Muscle of leg (tissue), 11 donors: ENCODE measurements around the gene LRMDA. TPM values are rescaled to one million over a fixed set of nuclear protein-coding genes. Genes with fewer than 3 reads are reported as not detected.

ENCODE experiments used
- DNase-seq: peaks from one replicate; pipeline ENCODE4 v3.0.0; 2013
- H3K27ac ChIP-seq: one replicate; pipeline ENCODE4 v1.5.1; 2013; ENCODE audit warnings: mild to moderate bottlenecking, low read length, control low read depth
- H3K27me3 ChIP-seq: one replicate; pipeline ENCODE4 v1.6.1; 2013; ENCODE audit warnings: low read length; ENCODE audit not compliant: control insufficient read depth, insufficient read depth
- H3K36me3 ChIP-seq: one replicate; pipeline ENCODE4 v1.6.1; 2013; ENCODE audit warnings: low read length; ENCODE audit not compliant: control insufficient read depth, insufficient read depth
- H3K4me1 ChIP-seq: one replicate; pipeline ENCODE4 v1.6.1; 2013; ENCODE audit warnings: low read length; ENCODE audit not compliant: control insufficient read depth, insufficient read depth
- H3K4me3 ChIP-seq: one replicate; pipeline ENCODE4 v1.5.1; 2013; ENCODE audit warnings: low read length, control low read depth
- H3K9me3 ChIP-seq: replicated peaks from 2 replicates; pipeline ENCODE4 v1.6.1; 2013; ENCODE audit warnings: low read depth, low read length; ENCODE audit not compliant: control insufficient read depth
- WGBS: methylation state at CpG from one replicate; pipeline ENCODE4 v1.1.5; 2013; ENCODE audit warnings: missing lambda C conversion rate; ENCODE audit not compliant: insufficient coverage; 5-methylcytosine and 5-hydroxymethylcytosine counted together
- polyA plus RNA-seq, 8 donors: library from polyadenylated mRNA; unstranded; fragments of 120-200 nt; gene quantifications; one replicate each; pipeline versions ENCODE4 v1.2.1 to v1.2.3, GENCODE V29; 2013; ENCODE audit warnings: inconsistent platforms in 1 of 8, low replicate concordance in 1 of 8; ENCODE audit not compliant: insufficient read length in 8 of 8, insufficient read depth in 1 of 8
- total RNA-seq: library from RNA; stranded (reverse); fragments of 120-200 nt; gene quantifications from one replicate; pipeline ENCODE4 v1.2.4, GENCODE V29; 2013

The LRMDA gene
- total and polyA plus RNA-seq, 9 donors = 4.8 to 7.9 (median 5.7) TPM

DNA sequence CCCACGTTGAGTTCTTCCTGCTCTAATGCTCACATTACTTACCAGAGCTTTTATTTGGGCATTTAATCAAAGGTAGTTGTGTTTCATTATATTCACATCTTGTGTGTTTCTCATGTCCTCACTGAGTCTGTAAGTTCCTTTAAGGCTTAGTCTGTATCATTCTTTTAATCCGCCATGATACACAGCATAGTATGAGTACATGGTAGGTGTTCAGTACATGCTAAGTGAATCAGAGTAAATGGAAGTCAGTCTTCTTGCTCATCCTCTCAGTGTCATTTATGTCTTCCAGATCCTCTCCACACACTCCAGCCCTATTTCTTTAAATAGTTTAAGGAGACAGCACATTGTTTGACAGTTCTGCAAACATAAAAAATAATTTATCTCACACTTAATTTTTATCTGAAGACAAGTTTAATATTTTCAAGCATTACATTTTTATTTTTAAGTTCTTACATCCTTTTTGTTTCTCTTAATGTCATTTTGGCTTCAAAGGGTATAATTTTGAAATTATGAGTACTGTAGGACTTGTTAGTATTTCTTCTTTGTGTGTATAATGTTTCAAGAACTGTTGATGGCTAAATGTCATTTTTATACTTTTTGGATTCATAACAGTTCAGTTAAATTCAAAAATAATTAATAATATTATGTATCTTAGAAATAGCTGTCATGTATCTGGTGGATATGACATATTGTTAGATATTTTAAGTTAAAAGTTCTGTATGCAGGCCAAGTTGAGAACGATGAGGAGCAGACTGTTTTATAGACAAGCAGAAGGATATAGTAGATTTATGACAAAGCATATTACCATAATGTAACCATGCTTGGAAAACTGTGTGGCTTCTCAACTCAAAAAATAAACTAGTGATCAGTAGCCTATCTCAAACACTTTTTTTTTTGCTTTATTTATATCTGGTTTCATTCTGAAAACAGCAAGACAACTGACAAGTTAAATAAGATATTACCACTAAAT lies 342.7 kb downstream of the LRMDA start:
- WGBS = no CpG with 5 or more reads among the region's 3 CpGs
- Histone ChIP-seq H3K4me3 (no peak overlapping the region), H3K27ac (no peak overlapping the region), H3K36me3 (no peaks in the 10 kb centered on the region), H3K9me3 (no peaks in the 10 kb centered on the region), H3K27me3 (peaks cover 5% of the 10 kb centered on the region), H3K4me1 (peaks cover 6% of the 10 kb centered on the region)
- DNase-seq = no peak

DNA sequence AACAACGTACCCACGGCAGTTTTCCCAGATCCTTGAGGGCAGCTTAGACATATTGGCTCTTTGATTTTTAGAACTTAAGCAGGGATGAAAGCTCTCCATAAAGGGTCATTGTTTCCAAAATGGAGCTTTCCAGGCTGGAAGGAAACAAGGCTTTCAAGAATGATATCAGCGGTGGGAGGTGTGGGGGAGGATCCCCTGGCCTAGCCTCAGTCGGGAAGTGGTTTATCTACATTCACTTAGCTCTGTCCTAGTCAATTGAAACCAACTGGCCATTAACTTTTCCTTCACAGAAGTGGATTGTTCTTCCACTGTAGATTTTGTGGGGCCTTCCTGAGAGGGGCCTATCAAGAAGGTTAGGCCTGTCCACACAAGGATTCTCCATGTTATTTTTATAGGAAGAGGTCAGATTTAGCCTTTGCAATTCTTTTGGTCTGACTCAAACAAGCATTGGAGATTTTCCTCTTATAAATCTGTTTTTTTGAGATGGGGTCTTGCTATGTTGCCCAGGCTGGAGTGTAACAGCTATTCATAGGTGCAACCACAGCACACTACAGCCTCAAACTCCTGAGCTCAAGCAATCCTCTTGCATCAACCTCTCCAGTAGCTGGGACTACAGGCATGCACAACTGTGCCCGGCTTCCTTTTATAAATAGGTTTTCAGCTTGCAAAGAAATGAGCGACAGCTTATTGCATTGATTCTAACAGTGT lies 343.5 kb downstream of the LRMDA start:
- H3K27me3 ChIP-seq = peaks cover 5% of the 10 kb centered on the region
- no peak for DNase-seq
- H3K4me3 ChIP-seq = no peak overlapping the region
- no peaks in the 10 kb centered on the region for H3K9me3 ChIP-seq
- peaks cover 6% of the 10 kb centered on the region for H3K4me1 ChIP-seq
- 94% methylated on average over 2 of the region's 6 CpGs for WGBS
- H3K36me3 ChIP-seq = no peaks in the 10 kb centered on the region
- H3K27ac ChIP-seq = no peak overlapping the region

DNA sequence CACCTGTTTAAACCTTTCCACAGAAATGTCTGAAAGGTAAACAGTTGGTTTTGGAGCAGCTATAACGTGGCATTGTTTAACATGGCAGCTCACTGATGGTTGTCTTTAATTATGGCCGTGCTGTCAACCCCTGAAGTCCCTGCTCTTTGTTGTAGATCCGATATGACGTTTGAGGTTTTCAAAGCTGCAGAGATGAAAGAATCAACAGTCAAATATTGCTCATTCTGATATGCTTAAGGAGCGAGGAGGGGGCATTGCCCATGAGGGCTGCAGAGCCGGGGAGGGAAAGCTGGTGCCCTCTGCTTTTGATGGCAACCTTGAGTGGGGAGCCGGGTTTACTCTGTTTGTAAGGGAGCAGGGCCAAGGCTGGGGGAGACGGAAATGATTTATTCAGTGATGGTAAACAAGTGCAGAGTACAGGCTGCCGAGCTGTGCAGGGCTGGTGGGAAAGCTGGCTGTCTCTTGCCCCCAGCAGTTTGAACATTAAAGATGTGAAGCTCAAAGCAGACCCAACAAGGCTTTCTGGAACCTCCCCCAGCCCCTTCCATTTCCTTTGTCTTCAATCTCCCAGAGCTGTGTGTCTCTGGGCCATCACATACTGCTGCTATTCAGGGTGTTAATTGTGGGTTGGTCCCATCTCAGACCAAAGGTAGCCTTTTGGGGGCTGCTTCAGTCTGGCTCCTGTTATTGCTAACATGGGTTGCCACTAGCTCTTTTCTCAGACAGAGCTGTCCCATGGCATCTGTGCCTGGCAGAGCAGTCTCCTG lies 345.5 kb downstream of the LRMDA start:
- WGBS = 63% methylated on average over 8 of the region's 9 CpGs
- peaks cover 5% of the 10 kb centered on the region for H3K27me3 ChIP-seq
- no peaks in the 10 kb centered on the region for H3K9me3 ChIP-seq
- H3K4me1 ChIP-seq = no peaks in the 10 kb centered on the region
- H3K36me3 ChIP-seq = no peaks in the 10 kb centered on the region
- DNase-seq = no peak
- no peak overlapping the region for H3K27ac ChIP-seq
- no peak overlapping the region for H3K4me3 ChIP-seq

DNA sequence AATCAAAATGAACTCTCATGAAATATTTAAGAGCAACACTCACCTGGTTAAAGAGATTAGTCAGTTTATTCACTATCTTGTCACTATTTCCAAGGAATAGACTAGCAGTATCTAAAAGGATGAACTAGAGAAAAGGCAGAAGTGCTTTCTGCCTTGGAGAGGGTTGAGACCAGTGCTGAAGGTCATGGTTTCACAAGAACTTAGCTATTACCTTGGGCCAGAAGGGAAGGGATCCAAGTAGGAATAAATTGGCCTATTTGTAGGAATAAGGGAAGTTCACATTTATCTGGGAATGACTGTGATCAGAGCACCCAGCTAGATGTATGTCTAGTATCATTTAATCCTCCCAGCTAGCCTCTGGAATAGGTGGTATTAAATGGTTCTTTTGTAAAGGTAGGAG lies 347.2 kb downstream of the LRMDA start:
- H3K27ac ChIP-seq = no peak overlapping the region
- no peaks in the 10 kb centered on the region for H3K9me3 ChIP-seq
- no peaks in the 10 kb centered on the region for H3K4me1 ChIP-seq
- no peak for DNase-seq
- peaks cover 8% of the 10 kb centered on the region for H3K27me3 ChIP-seq
- no peak overlapping the region for H3K4me3 ChIP-seq
- no peaks in the 10 kb centered on the region for H3K36me3 ChIP-seq

DNA sequence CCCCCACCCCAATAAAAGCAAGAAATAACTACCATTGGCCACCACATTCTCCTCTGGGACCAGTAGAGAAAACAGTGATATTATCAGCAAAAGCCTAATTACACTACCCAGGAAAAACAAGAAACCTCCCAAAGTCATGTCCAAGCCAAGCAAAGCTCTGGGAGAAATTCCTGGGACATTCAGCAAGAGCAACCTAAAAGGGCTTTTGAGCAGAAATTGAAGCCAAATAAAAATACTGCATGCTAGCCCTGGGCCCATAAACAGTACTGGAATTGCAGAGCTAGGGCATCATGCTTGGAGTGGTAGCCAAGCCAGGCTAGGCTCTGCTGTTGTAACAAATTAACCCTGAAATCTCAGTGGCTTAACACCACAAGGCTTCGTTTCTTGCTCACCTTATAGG lies 347.9 kb downstream of the LRMDA start:
- H3K4me1 ChIP-seq = no peaks in the 10 kb centered on the region
- no peak for DNase-seq
- H3K36me3 ChIP-seq = no peaks in the 10 kb centered on the region
- no peaks in the 10 kb centered on the region for H3K9me3 ChIP-seq
- no peak overlapping the region for H3K4me3 ChIP-seq
- peaks cover 8% of the 10 kb centered on the region for H3K27me3 ChIP-seq
- no peak overlapping the region for H3K27ac ChIP-seq
- no CpG with 5 or more reads among the region's 1 CpG for WGBS

DNA sequence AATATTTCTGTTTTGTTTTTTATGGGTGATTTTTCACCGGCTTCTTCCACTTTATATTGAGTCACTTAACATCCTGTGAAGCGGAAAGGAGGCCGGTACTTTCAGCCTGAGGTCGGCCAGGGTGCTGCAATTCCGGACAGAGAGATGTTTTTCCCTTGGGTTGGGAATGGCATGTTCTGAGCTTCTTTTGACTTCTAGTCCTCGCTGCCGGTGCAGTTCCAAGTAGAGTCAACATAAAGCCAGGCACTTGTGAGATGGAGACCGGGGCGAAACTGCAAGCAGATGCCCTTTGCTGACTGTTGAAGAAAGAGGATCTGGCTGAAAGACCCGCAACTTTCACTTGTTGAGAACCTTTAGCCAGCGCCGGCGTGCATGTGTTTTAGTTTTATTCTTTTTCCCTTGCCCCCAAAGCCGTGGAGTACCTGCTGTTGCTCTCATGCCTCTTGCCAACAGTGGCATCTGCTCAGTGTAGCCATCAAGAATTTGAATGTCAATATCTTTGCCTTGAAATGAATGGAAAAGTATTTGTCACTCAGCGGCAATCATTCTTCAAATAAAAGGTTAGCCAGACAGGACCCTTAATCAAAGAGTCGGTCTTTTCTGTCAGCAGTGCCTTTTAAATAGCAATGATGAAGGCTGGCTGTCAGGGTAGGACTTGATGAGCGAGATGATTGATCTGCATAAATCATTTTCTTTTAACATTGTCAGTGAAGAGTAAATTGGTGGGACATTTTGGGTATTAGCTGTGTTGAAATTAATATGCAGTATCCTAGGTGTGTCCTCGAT lies 351.2 kb downstream of the LRMDA start:
- H3K36me3 ChIP-seq = no peaks in the 10 kb centered on the region
- 53% methylated on average over 12 of the region's 18 CpGs for WGBS
- H3K9me3 ChIP-seq = no peaks in the 10 kb centered on the region
- no peak overlapping the region for H3K27ac ChIP-seq
- H3K27me3 ChIP-seq = peaks cover 3% of the 10 kb centered on the region
- peak; percentile 45 for DNase-seq
- no peak overlapping the region for H3K4me3 ChIP-seq
- H3K4me1 ChIP-seq = no peaks in the 10 kb centered on the region

DNA sequence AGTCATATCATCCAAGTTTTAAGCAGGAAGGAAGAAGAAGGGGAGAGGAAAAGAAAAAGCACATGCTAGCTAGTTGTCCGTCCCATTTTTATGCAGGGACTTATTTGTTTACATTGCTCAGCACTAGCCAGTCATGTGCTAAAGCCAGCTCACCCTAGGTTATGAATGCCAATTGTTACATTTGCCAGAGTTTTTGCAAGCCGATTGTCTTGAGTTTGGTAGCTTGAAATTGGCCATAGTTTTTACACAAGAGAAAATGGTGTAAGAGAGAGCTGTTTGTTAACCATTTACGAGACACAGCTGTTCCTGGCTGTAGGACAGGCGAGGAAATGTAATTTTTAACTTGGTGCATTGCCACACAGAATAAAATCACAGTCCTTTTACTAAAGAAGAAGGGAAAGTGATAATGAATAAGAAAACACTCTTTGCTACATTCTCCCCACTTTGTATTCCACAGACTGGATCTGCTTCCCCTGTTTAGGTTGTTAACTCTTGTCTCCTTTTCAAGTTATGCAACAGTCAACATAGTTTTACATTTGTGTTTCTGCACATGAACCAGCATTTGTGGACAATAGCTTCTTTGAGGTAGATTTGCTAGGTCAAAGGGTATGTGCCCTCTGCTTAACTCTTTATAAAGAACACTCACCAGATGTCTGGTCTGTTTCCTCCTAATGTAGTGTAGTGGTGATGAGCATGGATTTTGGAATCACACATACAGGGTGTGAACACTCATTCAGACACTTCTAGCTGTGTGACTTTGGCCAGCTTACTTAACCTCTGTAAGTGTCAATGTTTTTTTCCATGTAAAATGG lies 357.2 kb downstream of the LRMDA start:
- H3K36me3 ChIP-seq = no peaks in the 10 kb centered on the region
- peaks cover 2% of the 10 kb centered on the region for H3K4me1 ChIP-seq
- DNase-seq = peak; percentile 57
- H3K9me3 ChIP-seq = no peaks in the 10 kb centered on the region
- H3K27me3 ChIP-seq = no peaks in the 10 kb centered on the region
- no peak overlapping the region for H3K27ac ChIP-seq
- no peak overlapping the region for H3K4me3 ChIP-seq
- WGBS = 11% methylated on average over 1 of the region's 4 CpGs

DNA sequence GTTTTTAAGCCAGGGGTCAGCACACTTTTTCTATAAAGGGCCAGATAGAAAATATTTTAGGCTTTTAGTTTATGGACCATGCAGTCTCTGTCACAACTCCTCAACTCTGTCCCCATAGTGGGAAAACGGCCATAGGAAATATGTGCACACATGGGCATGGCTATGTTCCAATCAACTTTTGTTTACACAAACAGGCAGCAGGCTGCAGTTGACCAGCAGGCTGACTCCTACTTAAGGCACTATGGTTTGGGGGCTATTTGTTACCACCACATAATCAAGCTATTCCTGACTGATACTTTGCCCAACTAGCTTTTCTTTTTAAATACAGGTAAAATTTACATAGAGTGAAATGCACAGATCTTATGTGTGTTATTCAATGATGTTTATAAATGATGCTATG lies 362.4 kb downstream of the LRMDA start:
- Histone ChIP-seq H3K4me1 (no peaks in the 10 kb centered on the region), H3K27ac (no peak overlapping the region), H3K4me3 (no peak overlapping the region), H3K36me3 (no peaks in the 10 kb centered on the region), H3K27me3 (no peaks in the 10 kb centered on the region), H3K9me3 (no peaks in the 10 kb centered on the region)
- DNase-seq = no peak
- WGBS = 83% methylated on average over 1 of the region's 1 CpG

DNA sequence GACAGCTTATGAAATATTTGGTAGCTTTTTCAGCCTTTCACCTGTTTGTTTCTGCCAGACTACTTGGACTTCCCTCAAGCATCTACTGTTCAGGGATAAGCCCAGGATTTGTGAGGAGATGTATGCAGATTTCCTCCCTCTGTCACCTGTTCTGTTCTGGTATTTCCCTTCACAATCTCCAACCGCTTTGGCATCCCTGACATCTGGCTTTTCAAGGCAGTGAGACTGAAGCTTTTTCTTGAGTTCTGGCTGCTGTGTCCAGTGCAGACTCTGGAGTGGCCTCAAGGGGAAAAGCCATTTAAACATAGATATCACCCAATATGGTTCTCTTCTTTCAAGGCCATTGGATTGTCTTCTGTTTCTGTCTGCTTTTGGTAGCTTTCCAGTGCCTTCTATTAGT lies 369.7 kb downstream of the LRMDA start:
- WGBS = 57% methylated on average over 1 of the region's 1 CpG
- no peaks in the 10 kb centered on the region for H3K27me3 ChIP-seq

More for the DNA sequence above, 369.7 kb downstream of the LRMDA start:
- no peaks in the 10 kb centered on the region for H3K9me3 ChIP-seq
- H3K4me3 ChIP-seq = no peak overlapping the region
- no peaks in the 10 kb centered on the region for H3K36me3 ChIP-seq
- H3K4me1 ChIP-seq = peaks cover 7% of the 10 kb centered on the region
- no peak overlapping the region for H3K27ac ChIP-seq
- DNase-seq = no peak
